NCI-H446 treated with DMSO at 0.1 percent for 48 hours (cell line): Measurements from ENCODE around the gene CD209.
"Not testable (repeated sequence)": the region's sequence is repeated elsewhere in the genome, so short reads cannot be mapped to it uniquely, and the experiment has no call there.

Experiments used
- DNase-seq: peaks from one replicate; lab custom pipeline; 2025; lab: John Stamatoyannopoulos, UW

CD209 gene

GRCh38 chr19:7769171-7769570 is 21.8 kb upstream of the CD209 start:
- DNase-seq: no peak

DNA sequence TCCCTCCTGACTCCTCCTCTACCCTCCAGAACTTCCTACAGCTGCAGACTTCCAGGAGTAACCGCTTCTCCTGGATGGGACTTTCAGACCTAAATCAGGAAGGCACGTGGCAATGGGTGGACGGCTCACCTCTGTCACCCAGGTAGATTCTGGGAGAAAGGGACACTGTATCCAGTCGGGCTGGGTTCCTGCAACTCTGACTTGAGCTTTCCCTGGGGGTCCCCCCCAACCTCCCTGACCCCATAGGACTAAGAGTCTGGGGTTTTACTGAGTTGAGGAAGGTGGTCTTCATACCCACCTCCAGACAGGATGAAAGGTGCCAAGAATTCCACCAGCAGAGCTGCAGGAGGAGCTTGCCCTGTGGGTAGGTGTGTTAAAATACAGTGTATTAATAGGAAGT is 20.2 kb upstream of the CD209 start:
- DNase-seq: no peak

- no peak for DNase-seq
Measured at GRCh38 chr19:7766535-7766934, 19.2 kb upstream of the CD209 start.

GRCh38 chr19:7765043-7765442 is 17.7 kb upstream of the CD209 start:
- not testable (repeated sequence) for DNase-seq

DNA sequence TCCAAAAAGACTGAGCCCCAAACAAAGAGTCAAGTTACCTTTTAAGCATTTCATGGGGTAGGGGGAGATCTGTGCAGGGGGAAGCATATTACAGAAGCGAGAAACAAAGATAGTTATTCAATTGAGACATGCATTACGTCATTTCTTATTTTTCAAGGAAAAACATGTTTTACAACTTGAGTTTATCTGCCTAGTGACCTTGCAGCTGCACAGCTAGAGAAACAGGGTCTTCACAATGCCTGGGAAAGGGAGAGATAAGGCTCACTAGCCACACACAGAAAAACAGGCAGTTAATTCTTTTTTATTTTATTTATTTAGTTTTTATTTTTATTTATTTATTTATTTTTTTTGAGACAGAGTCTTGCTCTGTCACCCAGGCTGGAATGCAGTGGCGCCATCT is 16.8 kb upstream of the CD209 start:
- not testable (repeated sequence) for DNase-seq

- DNase-seq: no peak
Measured at GRCh38 chr19:7763696-7764095, 16.4 kb upstream of the CD209 start.

GRCh38 chr19:7762719-7763293 is 15.5 kb upstream of the CD209 start, which contains the start of gene CLEC4M:
Gene CLEC4M, plus strand, starts transcription at chr19:7763243. Its CDS starts 24 bp downstream, at chr19:7763267.
- DNase-seq: no peak

DNA sequence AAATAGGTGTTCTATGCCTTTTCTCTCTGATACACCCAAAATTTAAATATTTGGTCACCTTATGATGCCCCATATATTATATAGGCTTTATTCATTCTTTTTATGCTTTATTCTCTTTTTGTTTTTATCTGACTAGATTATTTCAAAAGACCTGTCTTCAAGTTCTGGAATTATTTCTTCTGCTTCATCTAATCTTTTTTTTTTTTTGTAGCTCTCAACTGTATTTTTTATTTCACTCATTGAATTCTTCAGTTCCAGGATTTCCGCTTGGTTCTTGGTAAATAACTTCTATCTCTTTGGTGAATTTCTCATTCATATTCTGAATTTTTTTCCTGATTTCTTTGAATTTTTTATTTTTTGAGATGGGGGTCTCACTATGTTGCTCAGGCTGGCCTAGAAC is 11.8 kb upstream of the CD209 start:
- DNase-seq: no peak

GRCh38 chr19:7757358-7757757 is 10.0 kb upstream of the CD209 start:
- no peak for DNase-seq

DNA sequence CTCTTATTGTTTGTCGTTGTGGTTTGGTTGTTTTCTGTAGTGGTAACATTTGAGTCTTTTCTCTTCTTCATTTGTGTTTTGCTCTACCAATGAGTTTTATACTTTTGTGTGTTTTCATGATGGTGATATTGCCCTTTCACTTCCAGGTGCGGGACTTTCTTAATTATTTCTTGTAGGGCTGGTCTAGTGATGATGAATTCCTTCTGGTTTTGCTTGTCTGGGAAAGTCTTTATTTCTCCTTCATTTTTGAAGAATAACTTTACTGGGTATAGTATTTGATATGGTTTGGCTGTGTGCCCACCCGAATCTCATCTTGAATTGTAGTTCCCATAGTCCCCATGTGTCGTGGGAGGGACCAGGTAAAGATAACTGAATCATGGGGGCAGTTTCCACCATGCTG is 8.9 kb upstream of the CD209 start:
- DNase-seq: no peak

DNA sequence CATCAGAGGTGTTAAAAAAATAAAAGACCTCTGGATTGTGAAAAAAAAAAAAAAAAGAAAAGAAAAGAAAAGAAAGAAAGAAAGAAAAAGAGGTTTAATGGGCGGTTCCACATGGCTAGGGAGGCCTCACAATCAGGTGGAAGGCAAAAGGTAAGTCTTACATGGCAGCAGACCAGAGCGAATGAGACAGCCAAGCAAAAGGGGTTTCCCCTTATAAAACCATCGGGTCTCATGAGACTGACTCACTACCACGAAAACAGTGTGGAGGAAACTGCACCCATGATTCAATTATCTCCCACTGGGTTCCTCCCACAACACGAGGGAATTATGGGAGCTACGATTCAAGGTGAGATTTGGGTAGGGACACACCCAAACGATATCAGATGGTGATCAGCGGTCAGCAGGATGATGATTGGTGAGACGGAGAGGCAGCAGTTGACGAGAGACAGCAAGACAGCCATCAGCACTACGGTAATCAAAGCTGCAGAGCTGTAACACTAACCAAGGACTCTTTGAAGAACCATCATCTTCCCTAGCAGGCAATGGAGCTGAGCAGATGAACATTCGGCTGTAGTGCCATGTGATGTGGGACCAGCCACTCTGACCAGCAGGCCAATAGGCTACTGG is 3.9 kb upstream of the CD209 start:
- no peak for DNase-seq

- DNase-seq: no peak
Measured at GRCh38 chr19:7748756-7749155, 1.4 kb upstream of the CD209 start.

- no peak for DNase-seq
Measured at GRCh38 chr19:7748171-7748570, 837 bp upstream of the CD209 start.

DNA sequence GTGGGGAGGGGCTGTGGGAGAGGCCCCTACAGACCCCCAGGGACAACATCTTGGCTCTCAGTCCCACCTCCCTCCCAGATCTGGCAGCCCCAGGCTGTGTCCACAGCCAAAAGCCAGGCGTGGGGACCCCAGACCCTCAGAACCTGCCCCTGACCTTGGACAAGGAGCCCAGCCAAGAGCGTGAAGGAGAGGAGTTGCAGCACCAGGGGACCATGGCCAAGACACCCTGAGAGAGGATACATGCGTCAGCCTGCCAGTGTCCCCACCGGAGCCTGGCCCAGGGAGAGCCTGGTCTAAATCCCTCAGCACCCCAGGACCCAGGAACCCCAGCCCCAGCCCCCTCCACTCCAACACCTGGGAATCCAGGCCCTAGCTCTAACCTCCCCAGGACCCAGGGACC is 1.0 kb downstream of the CD209 start:
- DNase-seq: not testable (repeated sequence)

GRCh38 chr19:7744871-7745650 is 2.3 kb downstream of the CD209 start:
- DNase-seq: no peak

DNA sequence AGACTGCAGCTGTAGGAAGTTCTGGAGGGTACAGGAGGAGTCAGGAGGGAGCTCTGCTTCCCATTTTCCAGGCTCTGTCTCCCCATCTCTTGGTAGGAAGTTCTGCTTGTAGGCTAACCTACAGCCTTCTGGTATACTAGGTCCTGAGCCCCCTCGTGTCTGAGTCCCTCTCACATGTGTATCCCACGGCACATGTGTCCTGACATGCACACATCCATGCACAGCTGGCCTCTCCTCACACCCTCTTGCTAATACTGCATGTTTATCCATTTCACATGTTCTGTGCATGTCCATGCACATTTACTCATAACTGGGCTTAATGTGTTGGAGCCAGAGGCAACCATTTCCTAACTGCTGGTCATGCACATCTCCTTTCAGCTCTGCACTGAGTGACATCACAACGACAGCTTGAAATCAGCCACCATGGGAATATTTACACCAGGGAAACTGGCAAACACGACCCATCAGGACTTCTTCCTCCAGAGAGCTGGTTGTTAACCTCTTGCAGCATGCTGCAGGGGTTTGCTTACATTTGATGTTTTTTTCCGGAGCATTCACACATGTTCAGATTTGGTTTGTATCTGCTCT is 3.0 kb downstream of the CD209 start:
- DNase-seq: no peak

DNA sequence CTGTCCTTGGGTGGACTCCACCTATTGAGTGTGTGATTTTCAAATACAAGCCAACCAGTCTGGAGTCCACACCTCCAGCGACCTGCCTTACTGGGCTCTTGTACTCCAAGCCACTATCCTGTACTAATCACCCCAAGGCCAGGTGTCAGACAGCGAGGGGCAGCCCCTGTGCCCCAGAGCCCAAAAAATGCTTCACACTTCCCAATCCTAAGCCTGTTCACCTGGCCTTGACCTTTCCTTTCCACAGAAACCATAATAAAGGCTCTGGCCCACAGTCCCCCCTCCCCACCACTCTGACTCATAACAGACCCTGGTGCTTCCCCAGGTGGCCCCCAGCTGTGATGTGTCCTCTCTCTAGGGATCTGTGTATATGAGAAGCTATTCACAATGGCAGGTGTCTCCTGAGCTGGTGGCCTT is 3.9 kb downstream of the CD209 start:
- DNase-seq: no peak

GRCh38 chr19:7742991-7743390 is 4.3 kb downstream of the CD209 start:
- DNase-seq: no peak

- DNase-seq: no peak
Measured at GRCh38 chr19:7742575-7742974, 4.8 kb downstream of the CD209 start.

DNA sequence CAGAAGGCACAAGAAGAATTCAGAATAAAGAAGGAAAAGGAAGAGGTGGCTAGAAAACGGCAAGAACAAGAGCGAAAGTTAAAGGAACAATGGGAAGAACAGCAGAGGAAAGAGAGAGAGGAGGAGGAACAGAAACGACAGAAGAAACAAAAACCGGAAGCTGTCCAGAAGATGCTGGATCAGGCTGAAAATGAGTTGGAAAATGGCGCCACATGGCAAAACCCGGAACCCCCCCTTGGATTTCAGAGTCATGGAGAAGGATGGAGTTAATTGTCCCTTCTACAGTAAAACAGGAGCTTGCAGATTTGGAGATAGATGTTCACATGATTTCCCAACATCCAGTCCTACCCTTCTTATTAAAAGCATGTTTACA is 6.7 kb downstream of the CD209 start:
- no peak for DNase-seq

GRCh38 chr19:7739801-7740681 is 7.3 kb downstream of the CD209 start:
- no peak for DNase-seq

- no peak for DNase-seq
Measured at GRCh38 chr19:7739211-7739755, 8.1 kb downstream of the CD209 start.
